Right renal cortex interstitium (tissue), 3 donors: ENCODE results near the gene DLGAP3. TPM values are rescaled to one million over a fixed set of nuclear protein-coding genes. Genes with fewer than 3 reads are reported as not detected.

Experiments used
- polyA plus RNA-seq, 3 donors: library from polyadenylated mRNA; unstranded; fragments of 120-200 nt; gene quantifications; one replicate each; pipeline ENCODE4 v1.2.1, GENCODE V29; 2013; ENCODE audit not compliant: insufficient read length in 3 of 3

The DLGAP3 gene
- polyA plus RNA-seq, 3 donors: 1.4 to 2.0 (median 1.6) TPM

Other genes with a start within 250 kb of the DLGAP3 start
- gene GJB5, start 174.6 kb downstream of the DLGAP3 start, polyA plus RNA-seq: under 1 TPM; 0.24 to 0.38 (median 0.24) TPM
- under 1 TPM in 2 of 3 donors, not detected in 1; 0.06 to 0.28 TPM for gene GJB4, start 169.9 kb downstream of the DLGAP3 start, polyA plus RNA-seq
- under 1 TPM; 0.10 to 0.38 (median 0.15) TPM for gene GJB3, start 148.4 kb downstream of the DLGAP3 start, polyA plus RNA-seq
- 10 to 100 TPM; 15.4 to 20.3 (median 16.2) TPM for gene GJA4, start 136.7 kb downstream of the DLGAP3 start, polyA plus RNA-seq
- gene SMIM12, start 69.9 kb downstream of the DLGAP3 start, polyA plus RNA-seq: 10 to 100 TPM; 32.9 to 36.7 (median 34.4) TPM
- 10 to 100 TPM; 31.8 to 33.1 (median 33.0) TPM for gene TMEM35B, start 55.7 kb upstream of the DLGAP3 start, polyA plus RNA-seq
- 10 to 100 TPM; 16.7 to 19.3 (median 16.7) TPM for gene ZMYM6, start 102.3 kb upstream of the DLGAP3 start, polyA plus RNA-seq
- 10 to 100 TPM; 16.2 to 17.9 (median 16.5) TPM for gene ZMYM1, start 149.7 kb upstream of the DLGAP3 start, polyA plus RNA-seq